Stimulated activated memory B cell treated with anti-CD40 and anti-IgM and Interleukin-4, amounts not matched to agents 10 μg/mL and 1 μg/mL and 100 μg/mL, for 72 hours (primary cell): ENCODE results near the gene FBXW9.
A peak's percentile ranks its signal among the peaks of the same experiment; 100 is the strongest.
"Not testable (repeated sequence)": the region's sequence is repeated elsewhere in the genome, so short reads cannot be mapped to it uniquely, and the experiment has no call there.

ENCODE experiments used
- ATAC-seq: fragments of 150-1000 bp; cut with Tn5 transposase; 2 replicates; pipeline ENCODE4 v1.10.0; 2021
- H3K27ac Mint-ChIP-seq: one replicate; pipeline ENCODE4 v1.8.0; 2022; ENCODE audit warnings: mild to moderate bottlenecking, mixed read lengths
- H3K27me3 Mint-ChIP-seq: one replicate; pipeline ENCODE4 v1.8.0; 2022; ENCODE audit warnings: mixed read lengths
- H3K36me3 Mint-ChIP-seq: one replicate; pipeline ENCODE4 v1.8.0; 2022; ENCODE audit warnings: mixed read lengths
- H3K4me1 Mint-ChIP-seq: one replicate; pipeline ENCODE4 v1.8.0; 2022; ENCODE audit warnings: mixed read lengths
- H3K4me3 Mint-ChIP-seq: one replicate; pipeline ENCODE4 v1.8.0; 2022; ENCODE audit warnings: mild to moderate bottlenecking, moderate library complexity, mixed read lengths
- H3K9me3 Mint-ChIP-seq: one replicate; pipeline ENCODE4 v1.8.0; 2022; ENCODE audit warnings: mixed read lengths

Gene FBXW9

GRCh38 chr19:12722566-12723380, 26.3 kb upstream of the FBXW9 start:
- peaks cover 62% of the 10 kb centered on the region for H3K4me1 Mint-ChIP-seq
- H3K4me3 Mint-ChIP-seq = peak overlapping the region; percentile 90
- H3K9me3 Mint-ChIP-seq = no peaks in the 10 kb centered on the region
- ATAC-seq = peak; percentile 96
- H3K36me3 Mint-ChIP-seq = peaks cover 26% of the 10 kb centered on the region
- peak overlapping the region; percentile 77 for H3K27ac Mint-ChIP-seq
- H3K27me3 Mint-ChIP-seq = no peaks in the 10 kb centered on the region

- H3K27me3 Mint-ChIP-seq = no peaks in the 10 kb centered on the region
- no peaks in the 10 kb centered on the region for H3K9me3 Mint-ChIP-seq
- H3K4me3 Mint-ChIP-seq = peak overlapping the region; percentile 95
- peak overlapping the region; percentile 77 for H3K27ac Mint-ChIP-seq
- peaks cover 61% of the 10 kb centered on the region for H3K4me1 Mint-ChIP-seq
- ATAC-seq = peak; percentile 69
- peaks cover 25% of the 10 kb centered on the region for H3K36me3 Mint-ChIP-seq
Observed at GRCh38 chr19:12721656-12722565, 25.5 kb upstream of the FBXW9 start.

- peak; percentile 8 for ATAC-seq
- Mint-ChIP-seq H3K36me3 (peaks cover 26% of the 10 kb centered on the region), H3K4me3 (peak overlapping the region; percentile 95), H3K27ac (peak overlapping the region; percentile 77), H3K4me1 (peaks cover 53% of the 10 kb centered on the region), H3K9me3 (no peaks in the 10 kb centered on the region), H3K27me3 (no peaks in the 10 kb centered on the region)
Observed at GRCh38 chr19:12720851-12721655, 24.6 kb upstream of the FBXW9 start.

GRCh38 chr19:12720296-12720695, 23.9 kb upstream of the FBXW9 start:
- Mint-ChIP-seq H3K4me1 (peaks cover 53% of the 10 kb centered on the region), H3K9me3 (no peaks in the 10 kb centered on the region), H3K36me3 (peaks cover 30% of the 10 kb centered on the region), H3K27me3 (no peaks in the 10 kb centered on the region), H3K27ac (no peak overlapping the region), H3K4me3 (peak overlapping the region; percentile 71)
- ATAC-seq = no peak

GRCh38 chr19:12715929-12716328, 19.5 kb upstream of the FBXW9 start:
- Mint-ChIP-seq H3K27me3 (no peaks in the 10 kb centered on the region), H3K27ac (no peak overlapping the region), H3K9me3 (no peaks in the 10 kb centered on the region), H3K4me3 (no peak overlapping the region), H3K4me1 (peaks cover 26% of the 10 kb centered on the region), H3K36me3 (peaks cover 45% of the 10 kb centered on the region)
- no peak for ATAC-seq

- no peaks in the 10 kb centered on the region for H3K9me3 Mint-ChIP-seq
- H3K36me3 Mint-ChIP-seq = peaks cover 48% of the 10 kb centered on the region
- ATAC-seq = no peak
- no peak overlapping the region for H3K27ac Mint-ChIP-seq
- no peak overlapping the region for H3K4me3 Mint-ChIP-seq
- H3K27me3 Mint-ChIP-seq = no peaks in the 10 kb centered on the region
- peaks cover 18% of the 10 kb centered on the region for H3K4me1 Mint-ChIP-seq
Observed at GRCh38 chr19:12715102-12715501, 18.7 kb upstream of the FBXW9 start.

- ATAC-seq, H3K4me1 Mint-ChIP-seq, H3K9me3 Mint-ChIP-seq, H3K4me3 Mint-ChIP-seq, H3K27me3 Mint-ChIP-seq, H3K27ac Mint-ChIP-seq: not testable (repeated sequence)
- H3K36me3 Mint-ChIP-seq = peaks cover 42% of the 10 kb centered on the region
Observed at GRCh38 chr19:12713304-12713703, 16.9 kb upstream of the FBXW9 start.

DNA sequence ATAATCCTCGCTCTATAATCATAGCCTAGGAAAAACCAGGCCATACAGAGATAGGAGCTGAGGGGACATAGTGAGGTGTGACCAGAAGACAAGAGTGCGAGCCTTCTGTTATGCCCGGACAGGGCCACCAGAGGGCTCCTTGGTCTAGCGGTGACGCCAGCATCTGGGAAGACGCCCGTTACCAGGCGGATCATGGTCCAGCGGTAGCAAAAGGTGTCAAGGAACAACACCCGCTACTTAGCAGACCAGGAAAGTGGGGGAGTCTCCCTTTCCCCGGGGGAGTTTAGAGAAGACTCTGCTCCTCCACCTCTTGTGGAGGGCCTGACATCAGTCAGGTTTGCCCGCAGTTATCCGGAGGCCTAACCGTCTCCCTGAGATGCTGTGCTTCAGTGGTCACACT, 15.6 kb upstream of the FBXW9 start:
- peaks cover 42% of the 10 kb centered on the region for H3K36me3 Mint-ChIP-seq
- not testable (repeated sequence) for H3K4me3 Mint-ChIP-seq, H3K27ac Mint-ChIP-seq, ATAC-seq, H3K27me3 Mint-ChIP-seq, H3K9me3 Mint-ChIP-seq, H3K4me1 Mint-ChIP-seq

- Mint-ChIP-seq H3K27ac (no peak overlapping the region), H3K4me1 (peaks cover 7% of the 10 kb centered on the region), H3K36me3 (peaks cover 39% of the 10 kb centered on the region), H3K9me3 (no peaks in the 10 kb centered on the region), H3K27me3 (no peaks in the 10 kb centered on the region), H3K4me3 (no peak overlapping the region)
- no peak for ATAC-seq
Observed at GRCh38 chr19:12711187-12711586, 14.8 kb upstream of the FBXW9 start.

GRCh38 chr19:12708641-12709040, 12.2 kb upstream of the FBXW9 start:
- peaks cover 50% of the 10 kb centered on the region for H3K36me3 Mint-ChIP-seq
- no peak overlapping the region for H3K27ac Mint-ChIP-seq
- H3K4me3 Mint-ChIP-seq = no peak overlapping the region
- no peaks in the 10 kb centered on the region for H3K27me3 Mint-ChIP-seq
- no peak for ATAC-seq
- no peaks in the 10 kb centered on the region for H3K9me3 Mint-ChIP-seq
- peaks cover 7% of the 10 kb centered on the region for H3K4me1 Mint-ChIP-seq

DNA sequence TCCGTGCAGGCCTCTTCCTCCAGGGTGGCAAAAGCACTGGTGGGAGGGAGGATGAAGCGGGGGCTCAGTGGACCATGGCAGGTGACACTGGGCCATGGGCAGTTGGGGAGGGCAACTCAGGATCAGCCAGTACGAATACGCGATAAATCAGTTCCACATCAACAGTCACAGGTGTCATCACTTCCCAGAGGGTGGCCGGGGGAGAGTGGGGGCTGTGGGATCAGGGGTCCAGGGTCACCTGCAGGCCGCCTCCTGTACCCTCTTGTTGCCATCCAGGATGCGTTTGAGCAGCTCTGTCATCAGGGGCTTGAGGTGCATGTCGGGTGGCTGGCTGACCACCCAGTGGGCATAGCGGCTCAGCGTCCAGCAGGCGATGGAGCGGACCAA, 9.9 kb upstream of the FBXW9 start:
- Mint-ChIP-seq H3K36me3 (peaks cover 53% of the 10 kb centered on the region), H3K27ac (no peak overlapping the region), H3K9me3 (no peaks in the 10 kb centered on the region), H3K4me3 (no peak overlapping the region), H3K4me1 (no peaks in the 10 kb centered on the region), H3K27me3 (no peaks in the 10 kb centered on the region)
- ATAC-seq = no peak

GRCh38 chr19:12705654-12706331, 9.4 kb upstream of the FBXW9 start:
- Mint-ChIP-seq H3K27ac (no peak overlapping the region), H3K36me3 (peaks cover 53% of the 10 kb centered on the region), H3K4me3 (no peak overlapping the region), H3K9me3 (no peaks in the 10 kb centered on the region), H3K27me3 (no peaks in the 10 kb centered on the region), H3K4me1 (no peaks in the 10 kb centered on the region)
- no peak for ATAC-seq

DNA sequence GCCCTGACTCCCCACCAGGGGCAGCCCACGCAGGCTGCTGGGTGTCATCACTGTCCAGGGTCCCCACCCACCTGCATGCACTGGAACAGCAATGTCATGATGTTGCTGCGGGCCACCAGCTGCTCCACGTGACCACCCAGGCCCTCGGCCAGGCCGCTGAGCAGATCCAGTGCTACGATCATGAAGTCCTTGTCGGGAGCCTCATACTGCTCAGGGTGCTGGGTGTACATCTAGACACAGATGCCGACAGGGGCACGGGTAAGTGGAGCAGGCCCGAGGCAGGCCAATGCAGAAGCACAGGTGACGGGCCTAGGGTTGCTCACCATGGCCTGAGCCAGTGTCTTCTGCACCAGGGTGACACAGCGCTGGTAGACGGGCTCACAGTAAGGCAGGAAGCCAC, 8.7 kb upstream of the FBXW9 start:
- H3K27me3 Mint-ChIP-seq = no peaks in the 10 kb centered on the region
- no peaks in the 10 kb centered on the region for H3K4me1 Mint-ChIP-seq
- H3K36me3 Mint-ChIP-seq = peaks cover 49% of the 10 kb centered on the region
- H3K27ac Mint-ChIP-seq = no peak overlapping the region
- H3K9me3 Mint-ChIP-seq = no peaks in the 10 kb centered on the region
- ATAC-seq = no peak
- no peak overlapping the region for H3K4me3 Mint-ChIP-seq

GRCh38 chr19:12703046-12703445, 6.6 kb upstream of the FBXW9 start:
- no peak overlapping the region for H3K27ac Mint-ChIP-seq
- H3K4me3 Mint-ChIP-seq = no peak overlapping the region
- no peaks in the 10 kb centered on the region for H3K27me3 Mint-ChIP-seq
- no peak for ATAC-seq
- H3K36me3 Mint-ChIP-seq = peaks cover 55% of the 10 kb centered on the region
- H3K4me1 Mint-ChIP-seq = no peaks in the 10 kb centered on the region
- H3K9me3 Mint-ChIP-seq = no peaks in the 10 kb centered on the region
